ENCODE data around the gene KRTAP4-8.
"Not testable (repeated sequence)": the region's sequence is repeated elsewhere in the genome, so short reads cannot be mapped to it uniquely, and the experiment has no call there.

KRTAP4-8 gene

DNA sequence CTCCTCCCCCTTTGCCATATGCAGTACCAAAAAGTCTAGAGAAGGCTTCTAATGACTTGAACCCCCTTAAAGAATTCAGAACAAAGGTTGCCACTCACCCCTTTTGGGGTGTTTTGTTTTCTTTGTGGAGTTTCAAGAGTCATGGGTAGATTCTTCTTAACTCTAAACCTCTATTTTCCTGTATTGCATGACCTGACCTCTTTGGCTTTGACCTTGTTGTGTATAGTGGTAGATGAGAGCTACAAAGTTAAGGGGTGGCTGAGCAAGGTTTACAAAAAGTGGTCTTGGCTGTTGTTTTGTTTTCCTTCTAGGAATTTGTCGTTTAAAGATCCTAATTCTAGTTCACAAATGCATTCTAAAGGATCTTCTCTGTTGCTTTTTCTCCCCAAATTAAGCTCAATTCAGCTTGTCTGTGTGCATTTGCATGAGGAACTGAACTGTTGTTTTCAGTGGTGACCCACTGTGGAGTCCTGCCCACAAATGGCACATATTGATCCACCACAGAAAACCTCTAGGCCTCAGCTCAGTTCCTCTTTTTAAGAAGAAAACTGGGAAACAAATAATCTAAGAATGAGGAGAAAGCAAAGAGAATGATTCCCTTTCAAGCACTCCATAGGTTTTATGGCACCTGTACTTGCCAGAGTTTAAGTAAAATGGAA is 10.9 kb upstream of the KRTAP4-8 start:
- not testable (repeated sequence) for DNase-seq

DNA sequence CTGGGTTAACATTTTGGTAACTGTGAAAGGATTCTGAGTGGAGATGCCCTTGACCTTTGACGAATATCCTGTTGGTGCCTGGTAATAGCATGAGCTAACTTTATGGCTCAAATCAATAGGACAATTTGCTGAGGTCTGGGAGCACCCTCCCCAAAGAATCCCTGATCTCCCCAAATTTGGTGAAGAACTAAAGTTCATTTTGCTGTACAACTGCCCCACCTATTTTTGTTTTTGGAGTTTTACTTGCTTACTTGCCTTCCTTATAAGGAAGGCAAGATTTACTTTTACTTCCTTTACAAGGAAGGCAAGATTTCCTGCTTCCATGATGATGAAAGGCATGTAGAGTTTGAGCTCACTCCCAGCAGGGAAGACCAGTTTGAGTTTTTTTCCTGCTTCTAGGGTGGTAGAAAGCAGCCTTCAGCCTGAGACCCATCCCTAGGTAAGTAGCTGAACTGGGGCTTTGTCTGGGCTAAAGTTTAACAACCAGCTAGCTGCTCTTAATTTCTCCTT is 10.1 kb upstream of the KRTAP4-8 start:
- no peak for DNase-seq

DNA sequence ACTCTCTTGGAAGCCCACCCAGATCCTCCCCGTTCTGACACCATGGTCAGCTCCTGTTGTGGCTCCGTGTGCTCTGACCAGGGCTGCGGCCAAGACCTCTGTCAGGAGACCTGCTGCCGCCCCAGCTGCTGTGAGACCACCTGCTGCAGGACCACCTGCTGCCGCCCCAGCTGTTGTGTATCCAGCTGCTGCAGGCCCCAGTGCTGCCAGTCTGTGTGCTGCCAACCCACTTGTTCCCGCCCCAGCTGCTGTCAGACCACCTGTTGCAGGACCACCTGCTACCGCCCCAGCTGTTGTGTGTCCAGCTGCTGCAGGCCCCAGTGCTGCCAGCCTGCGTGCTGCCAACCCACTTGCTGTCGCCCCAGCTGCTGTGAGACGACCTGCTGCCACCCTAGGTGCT is 7.4 kb upstream of the KRTAP4-8 start, which contains the start of gene KRTAP4-9:
Gene KRTAP4-9, plus strand, starts transcription at position 43 of the 400 bp plus-strand sequence. Its CDS starts 0 bp downstream, at position 43.
- not testable (repeated sequence) for DNase-seq

DNA sequence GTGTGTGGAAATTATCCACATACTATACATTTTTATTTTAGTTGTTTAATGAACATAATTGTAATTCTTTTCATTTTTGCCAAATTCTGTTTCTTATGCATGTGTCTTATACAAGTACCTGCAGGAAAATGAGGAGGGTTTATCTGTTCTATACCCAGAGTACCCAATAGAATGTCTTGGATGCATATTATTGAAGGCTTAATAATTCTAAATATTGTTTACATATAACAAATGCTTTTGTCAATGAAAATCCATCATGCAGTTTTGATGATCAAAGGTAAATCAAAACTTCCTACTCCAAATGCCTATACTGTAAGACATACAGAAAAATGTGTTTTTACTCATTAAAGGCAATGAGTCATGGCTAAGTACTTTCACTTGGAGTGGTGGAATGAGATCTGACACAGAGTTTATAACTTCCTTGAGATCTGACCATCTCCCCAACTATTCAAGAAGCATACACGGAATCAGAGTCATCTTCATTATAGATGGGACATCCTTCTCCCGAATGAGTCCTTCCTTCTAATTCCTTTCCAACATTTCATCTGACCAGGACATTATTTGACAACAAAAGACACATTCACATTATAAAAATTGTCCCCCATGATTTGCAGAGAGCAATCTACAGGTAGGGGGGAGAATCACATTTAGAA is 6.6 kb upstream of the KRTAP4-8 start:
- peak; percentile 85 for DNase-seq

DNA sequence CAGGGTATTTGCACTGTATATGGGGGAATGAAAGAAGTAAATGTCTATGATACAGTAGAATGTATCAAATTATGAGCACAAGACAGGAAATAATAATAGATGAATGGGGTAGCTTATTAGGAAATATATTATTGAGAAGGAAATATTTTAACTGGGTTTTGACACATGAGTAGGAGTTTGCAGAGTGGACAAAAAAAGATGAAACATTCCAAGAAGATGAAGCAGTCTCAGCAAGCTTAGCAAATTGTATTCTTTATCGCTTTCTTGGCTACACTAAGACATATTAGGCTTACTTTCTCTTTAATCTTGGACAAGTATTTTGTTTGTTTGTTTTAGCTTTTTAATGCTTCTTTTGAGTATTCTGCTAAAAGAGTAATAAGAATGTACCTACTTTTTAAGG is 6.0 kb upstream of the KRTAP4-8 start:
- DNase-seq, result peak; percentile 35

DNA sequence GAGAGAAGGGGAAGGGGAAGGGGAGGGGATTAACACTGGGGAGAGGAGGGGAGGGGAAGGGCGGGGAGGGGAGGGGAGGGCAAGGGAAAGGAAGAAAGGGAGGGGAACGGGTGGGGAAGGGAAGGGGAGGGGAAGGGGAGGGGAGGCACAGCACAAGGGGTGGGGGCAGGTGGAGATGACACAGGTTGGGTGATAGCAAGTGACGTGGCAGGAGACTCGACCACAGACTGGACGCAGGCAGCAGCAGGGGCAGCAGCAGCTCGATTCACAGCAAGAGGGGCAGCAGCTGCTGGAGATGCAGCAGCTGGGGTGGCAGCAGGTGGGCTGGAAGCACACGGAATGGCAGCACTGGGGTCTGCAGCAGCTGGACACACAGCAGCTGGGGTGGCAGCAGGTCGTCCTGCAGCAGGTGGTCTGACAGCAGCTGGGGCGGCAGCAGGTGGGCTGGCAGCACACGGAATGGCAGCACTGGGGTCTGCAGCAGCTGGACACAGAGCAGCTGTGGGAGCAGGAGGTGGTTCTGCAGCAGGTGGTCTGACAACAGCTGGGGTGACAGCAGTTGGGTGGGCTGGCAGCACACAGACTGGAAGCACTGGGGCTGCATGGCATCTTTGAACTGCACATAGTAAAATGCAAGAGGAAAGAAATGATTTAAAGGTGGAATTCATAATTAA is 3.8 kb upstream of the KRTAP4-8 start, which contains the start of gene KRTAP4-16:
Gene KRTAP4-16, minus strand, starts transcription at position 624 of the 674 bp plus-strand sequence. Its CDS starts 0 bp downstream, at position 624.
- DNase-seq, result no peak

DNA sequence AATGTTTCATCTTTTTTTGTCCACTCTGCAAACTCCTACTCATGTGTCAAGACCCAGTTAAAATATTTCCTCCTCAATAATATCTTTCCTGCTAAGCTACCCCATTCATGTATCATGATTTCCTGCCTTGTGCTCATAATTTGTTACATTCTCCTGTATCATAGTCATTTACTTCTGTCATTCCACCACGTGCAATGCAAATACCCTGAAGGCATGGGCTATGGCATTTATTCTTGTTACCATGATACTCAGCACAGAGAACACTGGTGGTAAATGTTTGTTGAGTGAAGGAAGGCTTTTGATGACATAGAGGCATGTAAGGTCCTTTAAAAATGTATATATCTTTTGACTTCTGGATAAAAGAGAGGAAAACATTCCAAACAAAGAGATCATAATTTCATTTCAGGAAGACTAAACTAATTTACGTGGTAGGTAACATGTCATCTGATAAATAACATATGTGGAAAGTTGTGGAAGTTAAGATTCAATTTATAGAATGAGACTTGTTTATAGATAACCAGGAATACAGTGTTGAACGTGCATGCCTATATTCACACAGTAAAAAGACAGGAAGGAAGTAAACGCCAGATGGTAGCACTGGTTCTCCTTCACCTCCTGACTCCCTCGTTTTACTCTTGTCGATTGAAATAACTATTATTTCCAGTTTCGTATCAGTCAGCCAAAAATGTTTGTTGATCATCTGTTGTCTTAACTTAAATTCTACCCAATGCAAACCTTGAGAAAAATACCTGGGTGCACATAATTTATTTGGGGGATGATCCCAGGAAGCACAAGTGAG is 1.9 kb upstream of the KRTAP4-8 start:
- DNase-seq, result peak; percentile 86

DNA sequence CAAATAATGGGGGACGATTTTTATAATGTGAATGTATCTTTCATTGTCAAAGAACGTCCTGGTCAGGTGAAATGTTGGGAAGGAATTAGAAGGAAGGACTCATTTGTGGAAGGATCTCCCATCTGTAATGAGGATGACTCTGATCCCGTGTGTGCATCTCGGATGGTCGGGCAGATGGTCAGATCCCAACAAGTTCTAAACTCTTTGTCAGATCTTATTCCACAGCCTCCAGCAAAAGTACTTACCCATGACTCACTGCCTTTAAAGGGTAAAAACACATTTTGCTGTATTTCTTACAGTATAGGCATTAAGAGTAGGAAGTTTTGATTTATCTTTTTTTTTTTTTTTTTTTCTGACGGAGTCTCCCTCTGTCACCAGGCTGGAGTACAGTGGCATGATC is 539 bp upstream of the KRTAP4-8 start:
- peak; percentile 62 for DNase-seq

DNA sequence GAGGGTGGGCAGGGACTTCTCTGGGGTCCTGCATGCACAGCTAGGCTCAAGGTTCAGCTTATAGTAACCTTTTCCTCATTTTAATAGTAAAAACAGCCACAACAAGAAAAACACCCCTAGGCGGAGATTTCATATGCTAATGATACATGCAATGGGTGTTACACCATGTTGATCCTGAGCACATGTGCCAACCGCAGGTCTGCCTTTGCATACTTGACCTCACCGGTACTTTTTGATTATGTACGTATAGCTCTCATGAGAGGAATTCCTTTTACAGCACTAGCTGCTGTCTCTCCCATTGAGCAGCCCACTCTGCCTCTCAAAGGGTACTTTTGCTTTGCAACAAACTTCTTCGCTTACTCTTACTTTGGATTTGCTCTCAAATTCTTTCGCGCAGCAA is 1.9 kb downstream of the KRTAP4-8 start:
- DNase-seq, result no peak

DNA sequence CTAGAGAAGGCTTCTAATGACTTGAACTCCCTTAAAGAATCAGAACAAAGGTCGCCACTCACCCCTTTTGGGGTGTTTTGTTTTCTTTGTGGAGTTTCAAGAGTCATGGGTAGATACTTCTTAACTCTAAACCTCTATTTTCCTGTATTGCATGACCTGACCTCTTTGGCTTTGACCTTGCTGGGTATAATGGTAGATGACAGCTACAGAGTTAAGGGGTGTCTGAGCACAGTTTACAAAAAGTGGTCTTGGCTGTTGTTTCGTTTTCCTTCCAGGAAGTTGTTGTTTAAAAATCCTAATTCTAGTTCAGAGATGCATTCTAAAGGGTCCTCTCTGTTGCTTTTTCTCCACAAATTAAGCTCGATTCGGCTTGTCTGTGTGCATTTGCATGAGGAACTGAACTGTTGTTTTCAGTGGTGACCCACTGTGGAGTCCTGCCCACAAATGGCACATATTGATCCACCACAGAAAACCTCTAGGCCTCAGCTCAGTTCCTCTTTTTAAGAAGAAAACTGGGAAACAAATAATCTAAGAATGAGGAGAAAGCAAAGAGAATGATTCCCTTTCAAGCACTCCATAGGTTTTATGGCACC is 9.1 kb downstream of the KRTAP4-8 start:
- DNase-seq, result not testable (repeated sequence)

DNA sequence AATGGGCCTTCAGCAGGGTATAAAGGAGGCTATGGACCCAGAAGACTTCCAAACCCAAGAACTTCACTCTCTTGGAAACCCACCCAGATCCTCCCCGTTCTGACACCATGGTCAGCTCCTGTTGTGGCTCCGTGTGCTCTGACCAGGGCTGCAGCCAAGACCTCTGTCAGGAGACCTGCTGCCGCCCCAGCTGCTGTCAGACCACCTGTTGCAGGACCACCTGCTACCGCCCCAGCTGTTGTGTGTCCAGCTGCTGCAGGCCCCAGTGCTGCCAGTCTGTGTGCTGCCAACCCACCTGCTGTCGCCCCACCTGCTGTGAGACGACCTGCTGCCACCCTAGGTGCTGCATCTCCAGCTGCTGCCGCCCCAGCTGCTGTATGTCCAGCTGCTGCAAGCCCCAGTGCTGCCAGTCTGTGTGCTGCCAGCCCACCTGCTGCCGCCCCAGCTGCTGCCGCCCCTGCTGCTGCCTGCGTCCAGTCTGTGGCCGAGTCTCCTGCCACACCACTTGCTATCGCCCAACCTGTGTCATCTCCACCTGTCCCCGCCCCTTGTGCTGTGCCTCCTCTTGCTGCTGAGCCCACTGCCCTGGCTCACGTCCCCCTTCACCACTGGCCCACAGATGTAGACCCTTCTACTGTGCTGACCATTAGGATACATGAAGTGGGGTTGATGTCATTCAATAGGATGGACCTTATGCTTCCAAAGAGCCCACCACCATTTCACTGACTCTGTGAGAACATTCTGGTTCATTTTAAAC is 13.7 kb downstream of the KRTAP4-8 start, which contains the start of gene KRTAP4-7:
Gene KRTAP4-7, plus strand, starts transcription at position 51 of the 757 bp plus-strand sequence. Its CDS starts 57 bp downstream, at position 108.
- DNase-seq, result not testable (repeated sequence)

DNA sequence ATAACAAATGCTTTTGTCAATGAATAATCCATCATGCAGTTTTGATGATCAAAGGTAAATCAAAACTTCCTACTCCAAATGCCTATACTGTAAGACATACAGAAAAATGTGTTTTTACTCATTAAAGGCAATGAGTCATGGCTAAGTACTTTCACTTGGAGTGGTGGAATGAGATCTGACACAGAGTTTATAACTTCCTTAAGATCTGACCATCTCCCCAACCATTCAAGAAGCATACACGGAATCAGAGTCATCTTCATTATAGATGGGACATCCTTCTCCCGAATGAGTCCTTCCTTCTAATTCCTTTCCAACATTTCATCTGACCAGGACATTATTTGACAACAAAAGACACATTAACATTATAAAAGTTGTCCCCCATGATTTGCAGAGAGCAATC is 14.5 kb downstream of the KRTAP4-8 start:
- DNase-seq, result peak; percentile 80

DNA sequence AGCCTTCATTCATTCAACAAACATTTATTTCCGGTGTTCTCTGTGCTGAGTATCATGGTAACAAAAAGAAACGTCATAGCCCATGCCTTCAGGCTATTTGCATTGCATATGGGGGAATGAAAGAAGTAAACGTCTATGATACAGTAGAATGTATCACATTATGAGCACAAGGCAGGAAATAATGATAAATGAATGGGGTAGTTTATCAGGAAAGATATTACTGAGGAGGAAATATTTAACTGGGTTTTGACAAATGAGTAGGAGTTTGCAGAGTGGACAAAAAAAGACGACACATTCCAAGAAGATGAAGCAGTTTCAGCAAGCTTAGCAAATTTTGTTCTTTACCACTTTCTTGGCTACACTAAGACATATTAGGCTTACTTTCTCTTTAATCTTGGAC is 15.3 kb downstream of the KRTAP4-8 start:
- DNase-seq, result peak; percentile 49

DNA sequence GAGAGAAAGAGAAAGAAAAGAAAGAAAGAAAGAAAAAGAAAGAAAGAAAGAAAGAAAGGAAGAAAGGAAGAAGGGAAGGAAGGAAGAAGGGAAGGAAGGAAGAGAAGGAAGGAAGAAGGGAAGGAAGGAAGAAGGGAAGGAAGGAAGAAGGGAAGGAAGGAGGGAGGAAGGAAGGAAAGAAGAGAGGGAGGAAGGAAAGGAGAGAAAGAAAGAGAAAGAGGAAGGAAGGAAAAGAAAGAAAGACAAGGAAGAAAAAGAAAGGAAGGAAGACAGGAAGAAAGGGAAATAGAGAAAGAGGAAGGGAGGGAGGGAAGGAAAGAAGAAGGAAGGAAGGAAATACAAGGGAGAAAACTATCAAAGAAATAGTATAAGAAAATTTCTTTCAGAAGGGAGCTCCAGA is 21.2 kb downstream of the KRTAP4-8 start:
- no peak for DNase-seq

DNA sequence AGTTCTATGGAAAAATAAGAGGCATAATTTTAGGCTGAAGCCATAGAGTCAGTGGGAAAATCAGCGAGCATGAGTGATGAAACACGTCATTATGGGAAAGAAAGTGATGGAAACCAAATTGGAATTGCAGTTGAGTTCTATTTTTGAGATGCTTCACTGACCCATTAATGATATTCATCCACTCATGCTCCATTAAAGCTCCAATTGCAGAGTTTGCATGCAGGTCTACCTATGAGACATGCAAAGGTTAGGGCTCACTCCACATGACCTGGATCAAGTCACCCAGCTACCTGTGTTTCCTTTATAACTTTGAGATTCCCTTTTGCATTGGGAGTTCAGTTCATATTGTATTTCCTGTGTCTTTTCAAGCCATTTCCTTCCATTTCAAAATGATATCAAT is 24.3 kb downstream of the KRTAP4-8 start:
- DNase-seq, result no peak

DNA sequence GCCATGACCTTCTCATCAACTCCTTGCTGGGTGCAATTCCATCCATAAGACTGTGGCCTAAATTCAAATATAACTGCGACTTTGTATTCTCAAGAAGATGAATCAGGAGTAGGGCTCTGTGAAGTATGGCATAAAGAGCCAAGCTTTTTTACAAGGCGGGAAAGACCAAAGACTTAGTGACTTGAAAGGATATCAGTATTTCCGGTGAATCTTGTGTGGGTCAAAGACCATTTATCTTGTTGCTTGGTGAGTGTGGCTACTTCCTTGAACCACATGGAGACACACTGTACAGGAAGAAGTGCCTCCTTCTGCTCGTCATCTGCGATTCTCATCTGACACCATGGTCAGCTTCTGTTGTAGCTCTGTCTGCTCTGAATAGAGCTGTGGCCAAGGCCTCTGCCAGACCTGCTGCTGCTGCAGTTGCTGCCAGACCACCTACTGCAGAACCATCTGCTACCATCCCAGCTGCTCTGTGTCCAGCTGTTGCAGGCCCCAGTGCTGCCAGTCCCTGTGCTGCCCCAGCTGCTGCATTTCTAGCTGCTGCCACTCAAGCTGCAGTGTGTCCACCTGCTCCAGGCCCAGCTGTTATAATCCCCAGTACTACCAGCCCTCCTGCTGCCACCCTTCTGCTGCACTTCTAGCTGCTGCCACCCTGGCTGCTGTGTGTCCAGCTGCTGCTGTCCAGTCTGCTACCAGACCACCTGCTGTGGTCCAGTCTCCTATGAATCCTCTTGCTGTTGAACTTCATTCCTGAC is 26.2 kb downstream of the KRTAP4-8 start:
- DNase-seq, result no peak

DNA sequence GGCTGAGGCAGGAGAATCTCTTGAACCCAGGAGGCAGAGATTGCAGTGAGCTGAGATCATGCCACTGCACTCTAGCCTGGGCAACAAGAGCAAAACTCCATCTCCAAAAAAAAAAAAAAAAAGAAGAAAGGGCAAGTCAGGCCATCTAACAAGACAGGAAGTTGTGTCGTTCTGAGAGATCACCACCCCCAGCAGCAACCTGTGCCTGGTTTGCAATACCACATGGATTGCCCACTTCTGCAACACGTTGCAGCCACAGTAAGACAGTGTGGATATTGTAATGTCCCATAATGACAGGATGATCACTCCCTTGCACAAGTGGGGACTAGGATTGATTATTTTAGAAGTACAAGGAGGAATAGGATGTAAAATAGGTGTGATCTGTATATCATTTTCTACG is 28.9 kb downstream of the KRTAP4-8 start:
- no peak for DNase-seq

DNA sequence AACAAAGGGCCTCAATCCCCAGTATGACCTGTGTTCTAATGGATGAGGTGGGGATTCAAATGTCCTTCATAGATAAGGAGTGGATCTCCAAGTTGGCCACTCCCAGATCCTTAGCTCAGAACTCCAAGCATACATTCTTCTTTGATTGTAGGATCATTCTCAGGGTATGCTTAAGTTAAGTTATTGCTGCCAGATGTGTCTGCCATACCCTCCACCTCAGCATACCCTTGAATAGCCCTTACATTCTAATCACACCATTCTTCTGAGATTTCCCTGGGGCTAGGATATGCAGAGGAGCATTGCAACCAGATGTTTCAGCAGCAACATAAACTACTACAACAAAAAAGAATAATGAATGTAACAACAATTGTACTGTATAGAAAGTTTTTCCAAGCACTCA is 30.7 kb downstream of the KRTAP4-8 start:
- peak; percentile 82 for DNase-seq

DNA sequence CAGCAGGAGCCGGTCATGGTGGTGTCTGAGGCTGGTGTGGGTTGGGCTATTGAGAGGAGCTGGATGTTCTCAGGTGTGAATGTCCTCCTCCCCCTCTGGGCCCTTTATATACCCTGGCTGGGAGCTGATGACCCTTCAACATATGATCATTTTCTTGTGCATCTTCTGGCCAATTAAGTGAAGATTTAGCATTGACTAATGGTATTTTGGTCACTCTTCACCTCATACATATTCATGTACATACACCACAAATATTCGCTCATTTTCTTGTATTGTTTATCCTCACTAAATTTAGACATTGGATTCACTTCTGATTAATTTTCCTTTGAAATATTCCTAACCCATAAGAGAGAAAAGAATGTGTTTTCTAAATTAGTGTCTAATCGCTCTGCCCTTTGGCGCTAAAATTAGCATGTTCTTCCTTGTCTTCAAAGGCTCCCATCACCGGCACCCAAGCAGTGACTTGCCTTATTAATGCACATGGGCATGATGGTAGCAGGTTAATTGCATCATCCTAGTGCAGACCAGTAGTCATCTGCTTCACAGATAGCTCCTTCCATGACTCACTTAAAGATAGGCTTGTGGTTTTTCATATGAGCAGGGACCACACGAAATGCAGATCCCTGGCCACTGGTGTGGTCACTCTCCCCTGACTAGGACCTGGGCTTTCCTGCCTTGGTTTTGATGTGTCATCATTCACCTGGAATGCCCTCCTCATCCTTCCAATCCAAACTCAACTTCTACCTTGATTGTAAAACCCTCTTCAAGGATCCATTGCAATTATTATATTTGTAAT is 31.9 kb downstream of the KRTAP4-8 start, which contains the start of gene KRTAP2-4:
Gene KRTAP2-4, minus strand, starts transcription at position 51 of the 796 bp plus-strand sequence. Its CDS starts 34 bp downstream, at position 17.
- peak; percentile 89 for DNase-seq
